ENCODE results near the gene F7.
A peak's percentile ranks its signal among the peaks of the same experiment; 100 is the strongest.

Gene F7

GRCh38 chr13:113117911-113118260 is 12.3 kb downstream of the F7 start:
- no peak for DNase-seq (ENCODE audit: low spot score)

- no peak for DNase-seq (ENCODE audit: low spot score)
These were observed 12.8 kb downstream of the F7 start for GRCh38 chr13:113118261-113119021.

- DNase-seq (ENCODE audit: low spot score) = no peak
These were observed 13.7 kb downstream of the F7 start for GRCh38 chr13:113119166-113119821.

- DNase-seq (ENCODE audit: low spot score) = no peak
These were observed 14.2 kb downstream of the F7 start for GRCh38 chr13:113119822-113120189.

- DNase-seq (ENCODE audit: low spot score) = no peak
These were observed 14.9 kb downstream of the F7 start for GRCh38 chr13:113120300-113121182.

GRCh38 chr13:113121183-113121927 is 15.8 kb downstream of the F7 start:
- no peak for DNase-seq (ENCODE audit: low spot score)

GRCh38 chr13:113121928-113122471 is 16.4 kb downstream of the F7 start:
- DNase-seq (ENCODE audit: low spot score) = no peak

GRCh38 chr13:113122550-113123225 is 17.1 kb downstream of the F7 start, which contains the start of gene F10:
Gene F10, plus strand, starts transcription at chr13:113122799. Its CDS starts 57 bp downstream, at chr13:113122856.
- peak; percentile 99 for DNase-seq (ENCODE audit: low spot score)

- peak; percentile 86 for DNase-seq (ENCODE audit: low spot score)
These were observed 17.9 kb downstream of the F7 start for GRCh38 chr13:113123226-113124201.

GRCh38 chr13:113124211-113124970 is 18.8 kb downstream of the F7 start:
- DNase-seq (ENCODE audit: low spot score) = no peak

GRCh38 chr13:113125506-113126264 is 20.1 kb downstream of the F7 start:
- no peak for DNase-seq (ENCODE audit: low spot score)

- no peak for DNase-seq (ENCODE audit: low spot score)
These were observed 20.9 kb downstream of the F7 start for GRCh38 chr13:113126265-113127150.

- DNase-seq (ENCODE audit: low spot score) = no peak
These were observed 23.9 kb downstream of the F7 start for GRCh38 chr13:113129480-113129879.

- DNase-seq (ENCODE audit: low spot score) = no peak
These were observed 24.5 kb downstream of the F7 start for GRCh38 chr13:113129921-113130750.

- no peak for DNase-seq (ENCODE audit: low spot score)
These were observed 29.7 kb downstream of the F7 start for GRCh38 chr13:113135281-113135760.

GRCh38 chr13:113137691-113138298 is 32.2 kb downstream of the F7 start:
- DNase-seq (ENCODE audit: low spot score) = no peak

Measured in HuH-7 (cell line).